ENCODE measurements around the gene NPFF.

Gene NPFF

GRCh38 chr12:53474819-53475218 lies 32.5 kb downstream of the NPFF start:
- Histone ChIP-seq H3K36me3 (ENCODE audit: control insufficient read depth in 1 of 2, insufficient read depth in 2 of 2, low read length in 2 of 2) (peaks cover 54 to 90% of the 10 kb centered on the region in 2 donors), H3K27ac (ENCODE audit: low read depth, low read length) (no peak overlapping the region), H3K4me3 (ENCODE audit: low read depth in 1 of 2, low read length in 2 of 2) (no peak overlapping the region), H3K27me3 (ENCODE audit: control insufficient read depth in 1 of 2, insufficient read depth in 2 of 2, low read length in 2 of 2) (no peaks in the 10 kb centered on the region), H3K4me1 (ENCODE audit: control insufficient read depth in 1 of 2, insufficient read depth in 2 of 2, low read length in 2 of 2) (peaks cover 17 to 18% of the 10 kb centered on the region in 2 donors), H3K9me3 (ENCODE audit: control insufficient read depth in 1 of 2, low read length in 2 of 2) (no peaks in the 10 kb centered on the region), H3K9ac (ENCODE audit: low read depth in 1 of 2, low read length in 2 of 2) (no peak overlapping the region)

- Histone ChIP-seq H3K4me3 (ENCODE audit: low read depth in 1 of 2, low read length in 2 of 2) (no peak overlapping the region), H3K9ac (ENCODE audit: low read depth in 1 of 2, low read length in 2 of 2) (no peak overlapping the region), H3K36me3 (ENCODE audit: control insufficient read depth in 1 of 2, insufficient read depth in 2 of 2, low read length in 2 of 2) (peaks cover 49 to 91% of the 10 kb centered on the region in 2 donors), H3K27me3 (ENCODE audit: control insufficient read depth in 1 of 2, insufficient read depth in 2 of 2, low read length in 2 of 2) (no peaks in the 10 kb centered on the region), H3K4me1 (ENCODE audit: control insufficient read depth in 1 of 2, insufficient read depth in 2 of 2, low read length in 2 of 2) (peaks cover 17 to 18% of the 10 kb centered on the region in 2 donors), H3K9me3 (ENCODE audit: control insufficient read depth in 1 of 2, low read length in 2 of 2) (no peaks in the 10 kb centered on the region), H3K27ac (ENCODE audit: low read depth, low read length) (no peak overlapping the region)
These were observed 33.2 kb downstream of the NPFF start for GRCh38 chr12:53474077-53474476.

DNA sequence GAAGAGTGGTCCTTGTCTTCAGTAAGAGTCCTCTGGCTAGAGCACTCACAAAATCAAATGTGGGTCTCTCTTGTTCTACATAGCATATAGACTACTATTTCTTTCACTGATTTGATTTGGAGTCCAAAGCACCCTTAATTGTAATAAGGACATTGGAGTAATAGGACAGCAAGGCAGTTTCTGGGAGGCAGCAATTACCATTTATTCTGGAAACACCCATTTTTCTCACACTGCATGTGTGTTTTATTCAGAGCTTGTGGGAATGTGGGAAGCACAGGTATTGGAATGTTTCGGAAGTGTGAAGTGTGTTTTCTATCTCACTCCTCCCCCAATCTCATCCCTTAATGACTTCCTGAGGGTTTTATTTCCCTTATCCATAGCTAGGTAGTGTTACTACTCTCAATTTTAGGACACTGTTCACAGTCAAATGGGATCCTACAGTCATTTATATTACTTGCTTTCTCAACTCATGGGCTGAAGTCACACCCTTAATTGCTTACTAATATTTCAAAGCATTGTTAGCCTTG lies 35.2 kb downstream of the NPFF start:
- H3K27ac ChIP-seq (ENCODE audit: low read depth, low read length): no peak overlapping the region
- H3K27me3 ChIP-seq (ENCODE audit: control insufficient read depth in 1 of 2, insufficient read depth in 2 of 2, low read length in 2 of 2): no peaks in the 10 kb centered on the region
- no peaks in the 10 kb centered on the region for H3K9me3 ChIP-seq (ENCODE audit: control insufficient read depth in 1 of 2, low read length in 2 of 2)
- peaks cover 61 to 95% of the 10 kb centered on the region in 2 donors for H3K36me3 ChIP-seq (ENCODE audit: control insufficient read depth in 1 of 2, insufficient read depth in 2 of 2, low read length in 2 of 2)
- peaks cover 17 to 18% of the 10 kb centered on the region in 2 donors for H3K4me1 ChIP-seq (ENCODE audit: control insufficient read depth in 1 of 2, insufficient read depth in 2 of 2, low read length in 2 of 2)
- H3K9ac ChIP-seq (ENCODE audit: low read depth in 1 of 2, low read length in 2 of 2): no peak overlapping the region
- no peak overlapping the region for H3K4me3 ChIP-seq (ENCODE audit: low read depth in 1 of 2, low read length in 2 of 2)

GRCh38 chr12:53468282-53468681 lies 39.0 kb downstream of the NPFF start:
- peaks cover 64 to 96% of the 10 kb centered on the region in 2 donors for H3K36me3 ChIP-seq (ENCODE audit: control insufficient read depth in 1 of 2, insufficient read depth in 2 of 2, low read length in 2 of 2)
- H3K27ac ChIP-seq (ENCODE audit: low read depth, low read length): no peak overlapping the region

DNA sequence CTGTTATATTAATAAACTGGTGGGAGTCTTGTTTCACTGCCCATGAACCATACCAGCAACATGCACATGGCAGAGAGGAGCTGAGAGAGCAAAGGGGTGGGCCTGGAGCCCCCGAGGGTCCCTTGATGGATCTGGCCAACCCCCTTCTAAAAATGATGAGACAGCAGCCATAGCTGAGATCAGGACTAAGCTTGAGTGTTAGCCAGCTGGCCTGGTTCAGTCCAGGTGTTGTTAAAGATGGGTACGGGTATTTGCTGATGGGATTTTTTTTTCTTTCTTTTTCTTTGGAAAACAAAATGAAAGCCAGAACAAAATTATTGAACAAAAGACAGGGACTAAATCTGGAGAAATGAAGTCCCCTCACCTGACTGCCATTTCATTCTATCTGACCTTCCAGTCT lies 39.4 kb downstream of the NPFF start:
- peaks cover 0 to 8% of the 10 kb centered on the region in 2 donors for H3K4me1 ChIP-seq (ENCODE audit: control insufficient read depth in 1 of 2, insufficient read depth in 2 of 2, low read length in 2 of 2)
- H3K9me3 ChIP-seq (ENCODE audit: control insufficient read depth in 1 of 2, low read length in 2 of 2): no peaks in the 10 kb centered on the region
- H3K27me3 ChIP-seq (ENCODE audit: control insufficient read depth in 1 of 2, insufficient read depth in 2 of 2, low read length in 2 of 2): no peaks in the 10 kb centered on the region
- H3K27ac ChIP-seq (ENCODE audit: low read depth, low read length): no peak overlapping the region
- H3K36me3 ChIP-seq (ENCODE audit: control insufficient read depth in 1 of 2, insufficient read depth in 2 of 2, low read length in 2 of 2): peaks cover 68 to 96% of the 10 kb centered on the region in 2 donors
- H3K4me3 ChIP-seq (ENCODE audit: low read depth in 1 of 2, low read length in 2 of 2): no peak overlapping the region
- H3K9ac ChIP-seq (ENCODE audit: low read depth in 1 of 2, low read length in 2 of 2): no peak overlapping the region

More at GRCh38 chr12:53468282-53468681, 39.0 kb downstream of the NPFF start:
- Histone ChIP-seq H3K27me3 (ENCODE audit: control insufficient read depth in 1 of 2, insufficient read depth in 2 of 2, low read length in 2 of 2) (no peaks in the 10 kb centered on the region), H3K4me1 (ENCODE audit: control insufficient read depth in 1 of 2, insufficient read depth in 2 of 2, low read length in 2 of 2) (peaks cover 0 to 10% of the 10 kb centered on the region in 2 donors), H3K9me3 (ENCODE audit: control insufficient read depth in 1 of 2, low read length in 2 of 2) (no peaks in the 10 kb centered on the region), H3K9ac (ENCODE audit: low read depth in 1 of 2, low read length in 2 of 2) (no peak overlapping the region), H3K4me3 (ENCODE audit: low read depth in 1 of 2, low read length in 2 of 2) (no peak overlapping the region)

- Histone ChIP-seq H3K4me3 (ENCODE audit: low read depth in 1 of 2, low read length in 2 of 2) (no peak overlapping the region), H3K27ac (ENCODE audit: low read depth, low read length) (no peak overlapping the region), H3K36me3 (ENCODE audit: control insufficient read depth in 1 of 2, insufficient read depth in 2 of 2, low read length in 2 of 2) (peaks cover 73 to 96% of the 10 kb centered on the region in 2 donors), H3K27me3 (ENCODE audit: control insufficient read depth in 1 of 2, insufficient read depth in 2 of 2, low read length in 2 of 2) (no peaks in the 10 kb centered on the region), H3K4me1 (ENCODE audit: control insufficient read depth in 1 of 2, insufficient read depth in 2 of 2, low read length in 2 of 2) (peaks cover 0 to 8% of the 10 kb centered on the region in 2 donors), H3K9ac (ENCODE audit: low read depth in 1 of 2, low read length in 2 of 2) (no peak overlapping the region), H3K9me3 (ENCODE audit: control insufficient read depth in 1 of 2, low read length in 2 of 2) (no peaks in the 10 kb centered on the region)
These were observed 40.2 kb downstream of the NPFF start for GRCh38 chr12:53467082-53467481.

- H3K4me1 ChIP-seq (ENCODE audit: control insufficient read depth in 1 of 2, insufficient read depth in 2 of 2, low read length in 2 of 2): peaks cover 0 to 8% of the 10 kb centered on the region in 2 donors
- H3K27me3 ChIP-seq (ENCODE audit: control insufficient read depth in 1 of 2, insufficient read depth in 2 of 2, low read length in 2 of 2): no peaks in the 10 kb centered on the region
- no peak overlapping the region for H3K9ac ChIP-seq (ENCODE audit: low read depth in 1 of 2, low read length in 2 of 2)
- H3K9me3 ChIP-seq (ENCODE audit: control insufficient read depth in 1 of 2, low read length in 2 of 2): no peaks in the 10 kb centered on the region
- H3K36me3 ChIP-seq (ENCODE audit: control insufficient read depth in 1 of 2, insufficient read depth in 2 of 2, low read length in 2 of 2): peaks cover 73 to 96% of the 10 kb centered on the region in 2 donors
- H3K4me3 ChIP-seq (ENCODE audit: low read depth in 1 of 2, low read length in 2 of 2): no peak overlapping the region
- H3K27ac ChIP-seq (ENCODE audit: low read depth, low read length): no peak overlapping the region
These were observed 40.6 kb downstream of the NPFF start for GRCh38 chr12:53466640-53467039.

DNA sequence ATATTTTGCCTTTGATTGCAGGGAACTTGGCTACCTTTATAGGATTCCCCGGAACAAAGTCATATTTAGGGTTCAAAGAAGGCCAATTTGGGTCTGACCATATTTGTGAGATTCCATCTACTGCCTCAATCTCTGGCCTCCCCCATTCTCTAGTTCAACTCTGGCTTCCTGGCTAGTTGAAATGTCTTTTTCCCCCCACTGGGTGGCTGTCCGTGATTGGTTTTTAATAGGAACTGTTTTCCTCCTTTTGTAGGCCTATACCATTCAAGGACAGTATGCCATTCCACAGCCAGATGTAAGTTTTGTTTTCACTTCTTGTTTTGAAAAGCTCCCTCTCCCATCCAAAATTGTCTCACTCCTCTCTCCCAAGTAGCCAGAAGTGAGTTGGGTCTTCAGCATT lies 41.6 kb downstream of the NPFF start:
- no peaks in the 10 kb centered on the region for H3K27me3 ChIP-seq (ENCODE audit: control insufficient read depth in 1 of 2, insufficient read depth in 2 of 2, low read length in 2 of 2)
- H3K9ac ChIP-seq (ENCODE audit: low read depth in 1 of 2, low read length in 2 of 2): no peak overlapping the region
- H3K27ac ChIP-seq (ENCODE audit: low read depth, low read length): no peak overlapping the region
- H3K9me3 ChIP-seq (ENCODE audit: control insufficient read depth in 1 of 2, low read length in 2 of 2): no peaks in the 10 kb centered on the region
- H3K36me3 ChIP-seq (ENCODE audit: control insufficient read depth in 1 of 2, insufficient read depth in 2 of 2, low read length in 2 of 2): peaks cover 78 to 97% of the 10 kb centered on the region in 2 donors
- H3K4me1 ChIP-seq (ENCODE audit: control insufficient read depth in 1 of 2, insufficient read depth in 2 of 2, low read length in 2 of 2): peaks cover 0 to 8% of the 10 kb centered on the region in 2 donors
- H3K4me3 ChIP-seq (ENCODE audit: low read depth in 1 of 2, low read length in 2 of 2): no peak overlapping the region

DNA sequence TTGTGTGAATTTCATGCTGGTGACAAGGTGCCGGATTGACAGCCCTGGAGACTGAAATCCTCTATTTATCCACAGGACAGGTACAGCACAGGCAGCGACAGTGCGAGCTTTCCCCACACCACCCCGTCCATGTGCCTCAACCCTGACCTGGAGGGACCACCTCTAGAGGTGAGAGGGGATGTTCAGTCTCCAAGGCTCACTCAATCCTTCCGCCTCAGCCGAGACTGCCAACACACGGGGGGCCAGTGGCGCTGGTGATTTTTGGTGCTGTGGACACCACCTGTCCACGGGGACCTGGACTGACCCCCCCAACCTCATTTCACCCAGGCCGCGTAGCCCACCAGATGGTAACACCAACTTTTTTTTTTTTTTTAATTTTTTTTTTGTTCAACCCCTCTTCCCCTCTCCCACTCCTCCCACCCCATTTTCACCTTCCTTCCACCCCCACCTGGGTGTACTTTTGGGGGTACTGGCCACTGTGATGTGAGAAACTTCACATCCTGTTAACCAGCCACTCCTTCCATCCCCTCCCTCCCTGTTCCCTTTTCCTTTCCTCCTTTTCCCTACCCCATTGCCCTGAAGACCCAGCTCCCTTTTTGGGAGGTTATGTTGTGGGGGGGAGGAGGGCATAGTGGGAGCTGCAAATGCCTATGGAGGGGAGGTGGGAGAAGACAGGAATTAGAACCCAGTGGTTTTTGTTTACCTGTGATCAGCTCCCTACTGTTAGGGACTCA lies 42.4 kb downstream of the NPFF start:
- no peak overlapping the region for H3K27ac ChIP-seq (ENCODE audit: low read depth, low read length)
- H3K27me3 ChIP-seq (ENCODE audit: control insufficient read depth in 1 of 2, insufficient read depth in 2 of 2, low read length in 2 of 2): no peaks in the 10 kb centered on the region
- no peak overlapping the region for H3K9ac ChIP-seq (ENCODE audit: low read depth in 1 of 2, low read length in 2 of 2)
- H3K36me3 ChIP-seq (ENCODE audit: control insufficient read depth in 1 of 2, insufficient read depth in 2 of 2, low read length in 2 of 2): peaks cover 86 to 97% of the 10 kb centered on the region in 2 donors
- peaks cover 0 to 5% of the 10 kb centered on the region in 2 donors for H3K4me1 ChIP-seq (ENCODE audit: control insufficient read depth in 1 of 2, insufficient read depth in 2 of 2, low read length in 2 of 2)
- no peaks in the 10 kb centered on the region for H3K9me3 ChIP-seq (ENCODE audit: control insufficient read depth in 1 of 2, low read length in 2 of 2)
- H3K4me3 ChIP-seq (ENCODE audit: low read depth in 1 of 2, low read length in 2 of 2): no peak overlapping the region

GRCh38 chr12:53463802-53464560 lies 43.3 kb downstream of the NPFF start:
- H3K4me1 ChIP-seq (ENCODE audit: control insufficient read depth in 1 of 2, insufficient read depth in 2 of 2, low read length in 2 of 2): peaks cover 0 to 5% of the 10 kb centered on the region in 2 donors
- no peak overlapping the region for H3K27ac ChIP-seq (ENCODE audit: low read depth, low read length)

More at GRCh38 chr12:53463802-53464560, 43.3 kb downstream of the NPFF start:
- Histone ChIP-seq H3K27me3 (ENCODE audit: control insufficient read depth in 1 of 2, insufficient read depth in 2 of 2, low read length in 2 of 2) (no peaks in the 10 kb centered on the region), H3K9me3 (ENCODE audit: control insufficient read depth in 1 of 2, low read length in 2 of 2) (no peaks in the 10 kb centered on the region), H3K36me3 (ENCODE audit: control insufficient read depth in 1 of 2, insufficient read depth in 2 of 2, low read length in 2 of 2) (peaks cover 93 to 99% of the 10 kb centered on the region in 2 donors), H3K4me3 (ENCODE audit: low read depth in 1 of 2, low read length in 2 of 2) (no peak overlapping the region), H3K9ac (ENCODE audit: low read depth in 1 of 2, low read length in 2 of 2) (no peak overlapping the region)

Measured in duodenal mucosa (tissue), 2 donors.